DND-41 (cell line): Measurements from ENCODE around the gene FBLIM1.

ENCODE experiments used
- EZH2 ChIP-seq: IDR thresholded peaks from 3 replicates; pipeline ENCODE4 v1.6.1; 2012; ENCODE audit warnings: borderline replicate concordance, low read depth, mild to moderate bottlenecking, moderate library complexity, low read length, inconsistent platforms; ENCODE audit not compliant: severe bottlenecking
- TF ChIP-seq, protein P1 (sequence below): IDR thresholded peaks from 2 replicates; pipeline ENCODE4 v1.5.1; 2012; ENCODE audit warnings: borderline replicate concordance, low read length, moderate library complexity, mild to moderate bottlenecking; ENCODE audit not compliant: poor library complexity, severe bottlenecking; ENCODE audit errors: extremely low read depth

DNA sequence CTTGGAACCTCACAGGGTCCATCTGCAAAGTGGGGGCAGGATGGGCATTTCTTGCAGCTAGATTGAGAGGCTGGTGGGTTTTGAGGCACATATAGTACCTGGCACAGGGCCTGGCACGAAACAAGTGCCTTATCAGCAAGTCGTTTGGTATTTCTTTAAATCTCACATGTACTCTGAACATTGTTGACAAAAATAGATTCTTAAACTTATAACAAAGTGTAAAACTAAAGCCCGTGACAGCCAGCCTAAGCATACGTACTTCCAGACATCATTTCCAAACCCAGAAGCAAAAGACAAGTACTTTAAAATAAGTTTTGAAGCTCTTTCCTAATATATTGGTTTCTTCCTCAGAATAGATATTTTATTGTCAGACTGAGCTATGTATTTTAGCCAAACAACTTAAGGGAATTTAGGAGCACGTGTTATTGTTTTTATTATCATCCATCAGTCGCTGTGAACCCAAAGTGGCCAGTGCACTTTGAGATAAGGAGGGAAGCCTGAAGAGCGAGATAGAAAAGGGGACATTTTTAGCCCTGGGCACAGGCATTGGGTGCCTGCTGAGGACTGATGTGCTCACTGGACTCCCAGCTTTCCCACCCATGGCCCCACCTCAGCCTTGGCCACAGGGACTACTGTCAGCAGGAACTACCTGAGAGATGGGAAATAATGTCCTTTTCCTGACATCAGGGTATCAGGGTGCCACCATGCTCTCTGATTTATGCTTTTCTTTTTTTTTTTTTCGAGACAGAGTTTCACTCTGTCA is 3.0 kb downstream of the FBLIM1 start:
- TF ChIP-seq, protein P1, sequence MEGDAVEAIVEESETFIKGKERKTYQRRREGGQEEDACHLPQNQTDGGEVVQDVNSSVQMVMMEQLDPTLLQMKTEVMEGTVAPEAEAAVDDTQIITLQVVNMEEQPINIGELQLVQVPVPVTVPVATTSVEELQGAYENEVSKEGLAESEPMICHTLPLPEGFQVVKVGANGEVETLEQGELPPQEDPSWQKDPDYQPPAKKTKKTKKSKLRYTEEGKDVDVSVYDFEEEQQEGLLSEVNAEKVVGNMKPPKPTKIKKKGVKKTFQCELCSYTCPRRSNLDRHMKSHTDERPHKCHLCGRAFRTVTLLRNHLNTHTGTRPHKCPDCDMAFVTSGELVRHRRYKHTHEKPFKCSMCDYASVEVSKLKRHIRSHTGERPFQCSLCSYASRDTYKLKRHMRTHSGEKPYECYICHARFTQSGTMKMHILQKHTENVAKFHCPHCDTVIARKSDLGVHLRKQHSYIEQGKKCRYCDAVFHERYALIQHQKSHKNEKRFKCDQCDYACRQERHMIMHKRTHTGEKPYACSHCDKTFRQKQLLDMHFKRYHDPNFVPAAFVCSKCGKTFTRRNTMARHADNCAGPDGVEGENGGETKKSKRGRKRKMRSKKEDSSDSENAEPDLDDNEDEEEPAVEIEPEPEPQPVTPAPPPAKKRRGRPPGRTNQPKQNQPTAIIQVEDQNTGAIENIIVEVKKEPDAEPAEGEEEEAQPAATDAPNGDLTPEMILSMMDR, result no peak
- no peak for TF ChIP-seq EZH2
